Measurements from ENCODE around the gene RAC3. TPM values are rescaled to one million over a fixed set of nuclear protein-coding genes. Genes with fewer than 3 reads are reported as not detected.

Gene RAC3
- polyA plus RNA-seq, 2 of the 4 experiments (the other 2 are of a cell fraction): 9.9 to 21.0 TPM

DNA sequence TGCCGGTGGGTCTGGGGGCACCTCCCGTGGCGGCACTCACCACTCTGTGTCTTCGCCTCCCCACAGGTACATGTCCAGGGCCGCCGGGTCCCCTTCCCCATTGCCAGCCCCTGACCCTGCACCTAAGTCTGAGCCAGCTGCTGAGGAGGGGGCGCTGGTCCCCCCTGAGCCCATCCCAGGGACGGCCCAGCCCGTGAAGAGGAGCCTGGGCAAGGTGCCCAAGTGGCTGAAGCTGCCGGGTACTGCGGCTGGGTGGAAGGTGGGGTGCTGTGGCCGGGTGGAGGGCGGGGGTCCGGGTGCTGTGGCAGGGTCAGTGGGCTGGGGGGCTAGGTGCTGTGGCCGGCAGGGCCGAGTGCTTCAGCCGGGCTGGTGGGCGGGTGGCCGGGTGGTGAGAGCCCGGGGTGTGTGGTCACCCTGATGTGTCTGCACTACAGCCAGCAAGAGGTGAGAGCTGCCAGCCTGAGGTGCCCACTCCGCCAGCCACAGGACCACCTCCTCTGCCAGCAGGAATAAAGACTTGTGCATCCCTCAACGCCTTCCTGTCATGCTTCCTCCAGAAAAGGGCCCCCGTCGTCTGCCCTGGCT is 14.5 kb upstream of the RAC3 start:
- CTCF ChIA-PET: interaction anchor here (1.0 to 33.2 kb wide), 9 partner anchors 10 to 89 kb away, joined by 3 to 794 read pairs (median 6); partner anchors contain the start of genes MAFG, NOTUM, PYCR1 and RAC3

DNA sequence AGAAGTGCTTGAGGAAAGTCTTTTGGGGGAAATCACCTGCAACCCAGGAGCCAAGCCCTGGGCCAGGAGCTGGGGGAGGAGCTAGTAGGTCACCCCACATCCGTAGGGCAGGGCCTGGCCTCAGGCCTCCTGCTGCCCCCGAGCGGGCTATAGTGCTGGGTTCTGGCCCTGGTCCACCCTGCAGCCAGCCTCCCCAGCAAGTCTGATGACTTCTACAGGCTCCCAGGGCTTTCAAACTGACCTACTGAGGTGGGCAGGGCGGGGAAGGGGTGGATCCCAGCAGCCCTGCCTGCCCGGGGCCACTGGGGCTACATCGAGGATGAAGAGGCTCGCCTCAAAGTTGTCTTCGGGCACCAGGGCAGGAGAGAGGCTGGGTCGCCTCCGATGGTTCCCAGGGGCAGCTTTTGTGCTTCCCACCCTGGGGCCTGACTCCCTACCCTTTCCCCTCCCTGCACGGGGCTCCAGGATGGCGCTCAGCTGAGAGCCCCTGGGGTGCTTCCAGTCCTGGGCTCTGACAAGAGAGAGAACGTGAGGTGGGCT is 13.8 kb upstream of the RAC3 start:
- H3K27ac ChIP-seq: peak overlapping the region in 1 of 2 experiments; percentile 40; a peak in 1 of 6 replicates
- no peak for DNase-seq (ENCODE audit: low read depth in 1 of 2, low spot score in 1 of 2)
- no peak overlapping the region for H3K4me2 ChIP-seq
- WGBS (ENCODE audit: missing lambda C conversion rate): 82% methylated on average over 13 of the region's 13 CpGs
- FAIRE-seq: no peak
- peaks cover 32% of the 10 kb centered on the region for H3K4me1 ChIP-seq
- ChIA-PET CTCF (interaction anchor here (0.7 to 33.2 kb wide), 8 partner anchors 11 to 148 kb away, joined by 3 to 794 read pairs (median 26); partner anchors contain the start of genes NOTUM and RAC3), POLR2A (no interaction called here)
- no peak for TF ChIP-seq RCOR1 (IDR thresholded peaks at IDR 0.05; ENCODE audit: low read depth, low read length)
- TF ChIP-seq MAZ (IDR thresholded peaks at IDR 0.05; ENCODE audit: borderline replicate concordance, low read depth, low read length): no peak
- no peak for TF ChIP-seq EP300 (IDR thresholded peaks at IDR 0.05)
- TF ChIP-seq, protein P1, sequence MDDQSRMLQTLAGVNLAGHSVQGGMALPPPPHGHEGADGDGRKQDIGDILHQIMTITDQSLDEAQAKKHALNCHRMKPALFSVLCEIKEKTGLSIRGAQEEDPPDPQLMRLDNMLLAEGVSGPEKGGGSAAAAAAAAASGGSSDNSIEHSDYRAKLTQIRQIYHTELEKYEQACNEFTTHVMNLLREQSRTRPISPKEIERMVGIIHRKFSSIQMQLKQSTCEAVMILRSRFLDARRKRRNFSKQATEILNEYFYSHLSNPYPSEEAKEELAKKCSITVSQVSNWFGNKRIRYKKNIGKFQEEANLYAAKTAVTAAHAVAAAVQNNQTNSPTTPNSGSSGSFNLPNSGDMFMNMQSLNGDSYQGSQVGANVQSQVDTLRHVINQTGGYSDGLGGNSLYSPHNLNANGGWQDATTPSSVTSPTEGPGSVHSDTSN (IDR thresholded peaks at IDR 0.05): no peak
- TF ChIP-seq, protein P2, sequence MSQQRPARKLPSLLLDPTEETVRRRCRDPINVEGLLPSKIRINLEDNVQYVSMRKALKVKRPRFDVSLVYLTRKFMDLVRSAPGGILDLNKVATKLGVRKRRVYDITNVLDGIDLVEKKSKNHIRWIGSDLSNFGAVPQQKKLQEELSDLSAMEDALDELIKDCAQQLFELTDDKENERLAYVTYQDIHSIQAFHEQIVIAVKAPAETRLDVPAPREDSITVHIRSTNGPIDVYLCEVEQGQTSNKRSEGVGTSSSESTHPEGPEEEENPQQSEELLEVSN (IDR thresholded peaks at IDR 0.05; ENCODE audit: borderline replicate concordance, low read depth): no peak
- no peaks in the 10 kb centered on the region for H3K9me3 ChIP-seq
- no peak for ATAC-seq
- H3K4me3 ChIP-seq: no peak overlapping the region

More for the DNA sequence above, 14.5 kb upstream of the RAC3 start:
- Histone ChIP-seq H3K27ac (no peak overlapping the region), H3K4me1 (peaks cover 32% of the 10 kb centered on the region), H3K4me2 (no peak overlapping the region), H3K4me3 (no peak overlapping the region), H3K9me3 (no peaks in the 10 kb centered on the region)
- no peak for TF ChIP-seq RFX5 (IDR thresholded peaks at IDR 0.05)
- no peak for TF ChIP-seq NFE2L2 (conservative IDR thresholded peaks at IDR 0.05; ENCODE audit: low read length)
- no peak for TF ChIP-seq BHLHE40 (IDR thresholded peaks at IDR 0.05; ENCODE audit: low read depth, low read length)
- TF ChIP-seq POLR2A (IDR thresholded peaks at IDR 0.05; ENCODE audit: low read length): no peak
- TF ChIP-seq NR3C1 (IDR thresholded peaks at IDR 0.05): no peak
- TF ChIP-seq, protein P3, sequence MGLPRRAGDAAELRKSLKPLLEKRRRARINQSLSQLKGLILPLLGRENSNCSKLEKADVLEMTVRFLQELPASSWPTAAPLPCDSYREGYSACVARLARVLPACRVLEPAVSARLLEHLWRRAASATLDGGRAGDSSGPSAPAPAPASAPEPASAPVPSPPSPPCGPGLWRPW (IDR thresholded peaks at IDR 0.05): no peak
- TF ChIP-seq ESRRA (IDR thresholded peaks at IDR 0.05; ENCODE audit: borderline replicate concordance, low read length): no peak
- no peak for TF ChIP-seq CEBPB (IDR thresholded peaks at IDR 0.05)
- TF ChIP-seq, protein P4, sequence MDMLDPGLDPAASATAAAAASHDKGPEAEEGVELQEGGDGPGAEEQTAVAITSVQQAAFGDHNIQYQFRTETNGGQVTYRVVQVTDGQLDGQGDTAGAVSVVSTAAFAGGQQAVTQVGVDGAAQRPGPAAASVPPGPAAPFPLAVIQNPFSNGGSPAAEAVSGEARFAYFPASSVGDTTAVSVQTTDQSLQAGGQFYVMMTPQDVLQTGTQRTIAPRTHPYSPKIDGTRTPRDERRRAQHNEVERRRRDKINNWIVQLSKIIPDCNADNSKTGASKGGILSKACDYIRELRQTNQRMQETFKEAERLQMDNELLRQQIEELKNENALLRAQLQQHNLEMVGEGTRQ (IDR thresholded peaks at IDR 0.05): no peak
- TF ChIP-seq, protein P5, sequence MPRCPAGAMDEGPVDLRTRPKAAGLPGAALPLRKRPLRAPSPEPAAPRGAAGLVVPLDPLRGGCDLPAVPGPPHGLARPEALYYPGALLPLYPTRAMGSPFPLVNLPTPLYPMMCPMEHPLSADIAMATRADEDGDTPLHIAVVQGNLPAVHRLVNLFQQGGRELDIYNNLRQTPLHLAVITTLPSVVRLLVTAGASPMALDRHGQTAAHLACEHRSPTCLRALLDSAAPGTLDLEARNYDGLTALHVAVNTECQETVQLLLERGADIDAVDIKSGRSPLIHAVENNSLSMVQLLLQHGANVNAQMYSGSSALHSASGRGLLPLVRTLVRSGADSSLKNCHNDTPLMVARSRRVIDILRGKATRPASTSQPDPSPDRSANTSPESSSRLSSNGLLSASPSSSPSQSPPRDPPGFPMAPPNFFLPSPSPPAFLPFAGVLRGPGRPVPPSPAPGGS (IDR thresholded peaks at IDR 0.05): no peak
- TF ChIP-seq JUNB (IDR thresholded peaks at IDR 0.05): no peak
- TF ChIP-seq, protein P2 (IDR thresholded peaks at IDR 0.05; ENCODE audit: borderline replicate concordance, low read depth): no peak
- no peak for TF ChIP-seq TFCP2L1 (CRISPR knock-in tag; IDR thresholded peaks at IDR 0.05)
- TF ChIP-seq, protein P6, sequence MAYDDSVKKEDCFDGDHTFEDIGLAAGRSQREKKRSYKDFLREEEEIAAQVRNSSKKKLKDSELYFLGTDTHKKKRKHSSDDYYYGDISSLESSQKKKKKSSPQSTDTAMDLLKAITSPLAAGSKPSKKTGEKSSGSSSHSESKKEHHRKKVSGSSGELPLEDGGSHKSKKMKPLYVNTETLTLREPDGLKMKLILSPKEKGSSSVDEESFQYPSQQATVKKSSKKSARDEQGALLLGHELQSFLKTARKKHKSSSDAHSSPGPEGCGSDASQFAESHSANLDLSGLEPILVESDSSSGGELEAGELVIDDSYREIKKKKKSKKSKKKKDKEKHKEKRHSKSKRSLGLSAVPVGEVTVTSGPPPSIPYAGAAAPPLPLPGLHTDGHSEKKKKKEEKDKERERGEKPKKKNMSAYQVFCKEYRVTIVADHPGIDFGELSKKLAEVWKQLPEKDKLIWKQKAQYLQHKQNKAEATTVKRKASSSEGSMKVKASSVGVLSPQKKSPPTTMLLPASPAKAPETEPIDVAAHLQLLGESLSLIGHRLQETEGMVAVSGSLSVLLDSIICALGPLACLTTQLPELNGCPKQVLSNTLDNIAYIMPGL (CRISPR knock-in tag; IDR thresholded peaks at IDR 0.05; ENCODE audit: borderline replicate concordance): no peak
- no peak for TF ChIP-seq KDM5A (IDR thresholded peaks at IDR 0.05)
- TF ChIP-seq MAZ (IDR thresholded peaks at IDR 0.05; ENCODE audit: borderline replicate concordance, low read depth, low read length): no peak
- POLR2A ChIA-PET: interaction anchor here (0.5 kb wide), 1 partner anchor 20 kb away, joined by 5 read pairs; no protein-coding TSS in a partner anchor
- ATAC-seq (no peak), FAIRE-seq (no peak), DNase-seq (ENCODE audit: low read depth in 1 of 2, low spot score in 1 of 2) (no peak)
- 94% methylated on average over 19 of the region's 24 CpGs for WGBS (ENCODE audit: missing lambda C conversion rate)

All from A549 (cell line).